Kidney (tissue), 14 donors: ENCODE results near the gene DLGAP1. TPM values are rescaled to one million over a fixed set of nuclear protein-coding genes. Genes with fewer than 3 reads are reported as not detected.

Experiments
- DNase-seq, 5 donors: peaks; one replicate each; pipeline ENCODE4 v3.0.0-alpha.2; 2013 to 2020
- FAIRE-seq: peaks from 2 replicates; lab custom pipeline; 2012; peaks lifted over from hg19 to GRCh38; lab: Jason Lieb, UNC
- H3K27ac ChIP-seq, 2 donors: one replicate each; pipeline ENCODE4 v1.7.0; 2013; ENCODE audit warnings: low read depth in 2 of 2, low read length in 2 of 2, inconsistent platforms in 1 of 2
- H3K27me3 ChIP-seq: one replicate; pipeline ENCODE4 v1.7.1; 2013; ENCODE audit warnings: low read length, inconsistent platforms; ENCODE audit not compliant: control insufficient read depth, insufficient read depth
- H3K36me3 ChIP-seq, 3 donors: one replicate each; pipeline versions ENCODE4 v1.7.0 to v1.7.1; 2013; ENCODE audit warnings: low read length in 3 of 3, control low read depth in 1 of 3, inconsistent platforms in 1 of 3; ENCODE audit not compliant: insufficient read depth in 3 of 3, control insufficient read depth in 2 of 3
- H3K4me1 ChIP-seq, 3 donors: one replicate each; pipeline versions ENCODE4 v1.7.0 to v1.7.1; 2013; ENCODE audit warnings: low read length in 3 of 3, inconsistent platforms in 1 of 3, low read depth in 1 of 3; ENCODE audit not compliant: control insufficient read depth in 2 of 3, insufficient read depth in 2 of 3
- H3K4me3 ChIP-seq, 3 donors: one replicate each; pipeline versions ENCODE4 v1.7.0 to v1.8.1; 2013; ENCODE audit warnings: low read length in 3 of 3, control low read depth in 1 of 3, inconsistent platforms in 1 of 3
- H3K9ac ChIP-seq, 3 donors: one replicate each; pipeline versions ENCODE4 v1.7.0 to v1.7.1; 2013; ENCODE audit warnings: low read length in 3 of 3, control low read depth in 1 of 3, inconsistent platforms in 1 of 3
- H3K9me3 ChIP-seq, 3 donors: one replicate each; pipeline versions ENCODE4 v1.7.0 to v1.7.1; 2013; ENCODE audit warnings: low read length in 3 of 3, control low read depth in 1 of 3, inconsistent platforms in 1 of 3; ENCODE audit not compliant: control insufficient read depth in 2 of 3, insufficient read depth in 1 of 3
- CTCF ChIP-seq: IDR thresholded peaks from 3 replicates; pipeline ENCODE4 v1.5.1; 2012; ENCODE audit warnings: mild to moderate bottlenecking, moderate library complexity, borderline replicate concordance; ENCODE audit not compliant: insufficient read depth; ENCODE audit errors: extremely low read depth
- intact Hi-C: fragments of 100-400 bp; cut with DNase I; formaldehyde crosslinking; loops from one replicate; pipeline ENCODE4 v1.11.1; 2022
- polyA plus RNA-seq: library from polyadenylated mRNA; stranded (reverse); fragments of 350-450 nt; fragmentation: Illumina TruSeq; extraction: RNeasy Lipid Tissue Mini Kit (QIAGEN cat#74804); gene quantifications from one replicate; pipeline ENCODE4 v1.2.3, GENCODE V29; 2014; ENCODE audit warnings: low read depth, low replicate concordance; ENCODE audit not compliant: insufficient read depth
- total RNA-seq: library from RNA; stranded (reverse); fragmentation: NEBNext Ultra II Directional; extraction: Animal tissue kit (Norgen Biotek cat#: 25700); gene quantifications from one replicate; pipeline ENCODE4 v1.2.1, GENCODE V29; 2021
- donor health status: control.
- donor health status: control.
- donor health status: control.
- donor health status: control.
- donor health status: control.
- donor health status: DM: yes; HTN: yes; CAD: no.
- donor health status: Normal renal cell carcinoma (clear cell type).

Gene DLGAP1
- total and polyA plus RNA-seq, 2 donors from 2014 or later, result 1.2 to 32.8 TPM

- Histone ChIP-seq H3K36me3 (no peaks in the 10 kb centered on the region), H3K27me3 (no peaks in the 10 kb centered on the region), H3K4me1 (peaks cover 0 to 7% (median 5%) of the 10 kb centered on the region in 3 donors), H3K27ac (no peak overlapping the region), H3K9me3 (no peaks in the 10 kb centered on the region), H3K9ac (no peak overlapping the region), H3K4me3 (no peak overlapping the region)
- FAIRE-seq, result no peak
- no peak for TF ChIP-seq CTCF
- DNase-seq, result no peak
- intact Hi-C loops, result loop anchor here (5.0 kb wide), 1 partner anchor 387 kb away; no protein-coding TSS in a partner anchor
Observed at GRCh38 chr18:3669376-3669775, 785.7 kb downstream of the DLGAP1 start.

GRCh38 chr18:3667255-3668137, 787.6 kb downstream of the DLGAP1 start:
- TF ChIP-seq CTCF, result no peak
- Histone ChIP-seq H3K9me3 (no peaks in the 10 kb centered on the region), H3K4me3 (no peak overlapping the region), H3K27me3 (no peaks in the 10 kb centered on the region), H3K9ac (no peak overlapping the region), H3K27ac (no peak overlapping the region), H3K36me3 (no peaks in the 10 kb centered on the region), H3K4me1 (peaks cover 0 to 7% (median 5%) of the 10 kb centered on the region in 3 donors)
- FAIRE-seq (no peak), DNase-seq (peak in 1 of 5 donors; percentile 29)
- intact Hi-C loops, result loop anchor here (5.0 kb wide), 1 partner anchor 385 kb away; no protein-coding TSS in a partner anchor

- H3K9me3 ChIP-seq, result no peaks in the 10 kb centered on the region
- TF ChIP-seq CTCF, result no peak
- H3K27ac ChIP-seq, result no peak overlapping the region
- H3K27me3 ChIP-seq, result no peaks in the 10 kb centered on the region
- DNase-seq (no peak), FAIRE-seq (no peak)
- peak overlapping the region in 1 of 3 donors; percentile 64 for H3K9ac ChIP-seq
- no peak overlapping the region for H3K4me3 ChIP-seq
- intact Hi-C loops, result loop anchor here (5.0 kb wide), 1 partner anchor 384 kb away; no protein-coding TSS in a partner anchor
- peaks cover 0 to 7% (median 5%) of the 10 kb centered on the region in 3 donors for H3K4me1 ChIP-seq
- no peaks in the 10 kb centered on the region for H3K36me3 ChIP-seq
Observed at GRCh38 chr18:3666526-3667254, 788.4 kb downstream of the DLGAP1 start.
